Measurements from ENCODE around the gene CFAP61. TPM values are rescaled to one million over a fixed set of nuclear protein-coding genes. Genes with fewer than 3 reads are reported as not detected.

The CFAP61 gene
- total RNA-seq, 1 donor from 2014 or later = not detected

DNA sequence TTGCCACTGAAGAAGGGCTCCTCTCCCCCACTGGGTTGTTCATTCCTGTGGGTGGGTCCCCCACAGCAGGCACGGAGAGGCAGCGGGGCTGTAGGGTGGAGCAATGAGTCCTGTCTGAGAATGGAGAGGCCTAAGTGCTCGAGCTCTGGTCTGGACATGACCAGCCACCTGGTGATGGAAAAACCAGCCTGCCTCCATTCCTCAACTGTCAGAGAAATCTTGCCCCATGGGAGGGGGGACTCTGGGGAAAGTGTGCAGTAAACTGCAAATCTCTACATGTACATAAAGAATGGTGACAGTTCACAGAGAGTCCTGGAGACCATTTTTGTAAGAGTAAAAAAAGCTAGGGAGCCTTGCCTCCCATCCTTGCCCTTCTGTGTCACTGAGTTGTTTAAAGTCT lies 349.7 kb downstream of the CFAP61 start:
- no peak overlapping the region for H3K4me3 ChIP-seq (ENCODE audit: low read depth, low read length)
- DNase-seq (ENCODE audit: low read depth) = no peak
- TF ChIP-seq, protein P1, sequence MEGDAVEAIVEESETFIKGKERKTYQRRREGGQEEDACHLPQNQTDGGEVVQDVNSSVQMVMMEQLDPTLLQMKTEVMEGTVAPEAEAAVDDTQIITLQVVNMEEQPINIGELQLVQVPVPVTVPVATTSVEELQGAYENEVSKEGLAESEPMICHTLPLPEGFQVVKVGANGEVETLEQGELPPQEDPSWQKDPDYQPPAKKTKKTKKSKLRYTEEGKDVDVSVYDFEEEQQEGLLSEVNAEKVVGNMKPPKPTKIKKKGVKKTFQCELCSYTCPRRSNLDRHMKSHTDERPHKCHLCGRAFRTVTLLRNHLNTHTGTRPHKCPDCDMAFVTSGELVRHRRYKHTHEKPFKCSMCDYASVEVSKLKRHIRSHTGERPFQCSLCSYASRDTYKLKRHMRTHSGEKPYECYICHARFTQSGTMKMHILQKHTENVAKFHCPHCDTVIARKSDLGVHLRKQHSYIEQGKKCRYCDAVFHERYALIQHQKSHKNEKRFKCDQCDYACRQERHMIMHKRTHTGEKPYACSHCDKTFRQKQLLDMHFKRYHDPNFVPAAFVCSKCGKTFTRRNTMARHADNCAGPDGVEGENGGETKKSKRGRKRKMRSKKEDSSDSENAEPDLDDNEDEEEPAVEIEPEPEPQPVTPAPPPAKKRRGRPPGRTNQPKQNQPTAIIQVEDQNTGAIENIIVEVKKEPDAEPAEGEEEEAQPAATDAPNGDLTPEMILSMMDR (conservative IDR thresholded peaks at IDR 0.05; ENCODE audit: low read depth, low read length) = no peak

DNA sequence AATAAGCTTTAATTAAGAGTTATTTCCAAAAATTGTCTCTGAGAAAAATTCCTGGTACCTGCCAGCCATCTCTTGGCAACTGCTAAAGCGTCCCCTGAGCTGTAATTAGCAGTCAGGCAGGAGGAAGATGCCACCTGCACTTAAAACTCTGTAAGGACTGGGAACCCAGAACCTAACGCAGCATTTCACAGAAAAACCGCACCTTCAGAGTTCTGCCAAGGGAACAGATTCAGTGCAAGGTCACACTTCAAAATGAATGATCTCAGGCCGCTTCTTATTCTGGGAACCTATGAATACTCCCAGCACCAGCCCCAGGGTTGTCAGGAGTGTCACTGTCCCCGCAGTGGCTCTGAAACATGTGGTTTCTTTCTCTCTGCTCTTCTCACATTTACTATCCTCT lies 352.3 kb downstream of the CFAP61 start:
- TF ChIP-seq, protein P1 (conservative IDR thresholded peaks at IDR 0.05; ENCODE audit: low read depth, low read length) = no peak
- H3K4me3 ChIP-seq (ENCODE audit: low read depth, low read length) = no peak overlapping the region
- DNase-seq (ENCODE audit: low read depth) = no peak

DNA sequence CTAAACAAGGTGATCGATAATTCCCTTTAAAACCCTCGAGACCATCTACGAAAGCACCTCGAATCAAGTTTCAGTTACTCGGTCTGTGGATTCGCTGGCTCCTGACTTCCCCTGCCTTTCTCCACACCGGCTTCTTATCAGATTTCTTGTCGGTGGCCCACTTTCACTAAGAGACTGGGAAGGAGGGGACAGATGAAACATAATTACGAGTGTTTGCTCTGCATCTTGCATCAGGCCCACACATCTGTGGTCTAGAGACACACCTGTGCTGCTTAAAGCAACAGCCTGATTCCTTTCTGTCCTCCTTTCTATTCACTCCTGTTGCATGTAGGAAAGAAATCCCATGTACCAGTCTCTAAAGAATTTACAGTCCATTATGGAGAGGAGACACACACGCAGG lies 353.3 kb downstream of the CFAP61 start:
- no peak for DNase-seq (ENCODE audit: low read depth)
- no peak overlapping the region for H3K4me3 ChIP-seq (ENCODE audit: low read depth, low read length)
- TF ChIP-seq, protein P1 (conservative IDR thresholded peaks at IDR 0.05; ENCODE audit: low read depth, low read length) = no peak

DNA sequence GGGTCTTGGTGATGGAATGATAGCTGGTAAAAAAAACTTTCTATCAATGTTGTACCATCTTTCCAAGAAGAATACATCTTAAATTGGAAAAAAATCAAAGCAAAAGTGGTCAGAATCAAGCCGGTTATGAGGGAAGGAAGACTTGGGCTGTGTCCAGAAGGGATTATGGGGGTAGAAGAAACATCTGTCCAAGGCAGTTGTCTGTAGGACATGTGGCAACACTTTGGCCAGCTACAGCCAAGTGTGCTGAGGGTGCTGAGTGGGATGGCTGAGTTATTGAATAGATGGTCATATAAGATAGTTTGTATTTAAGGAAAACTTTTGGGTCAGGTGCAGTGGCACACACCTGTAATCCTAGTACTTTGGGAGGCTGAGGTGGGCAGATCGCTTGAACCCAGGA lies 354.0 kb downstream of the CFAP61 start:
- H3K4me3 ChIP-seq (ENCODE audit: low read depth, low read length) = no peak overlapping the region
- DNase-seq (ENCODE audit: low read depth) = no peak
- TF ChIP-seq, protein P1 (conservative IDR thresholded peaks at IDR 0.05; ENCODE audit: low read depth, low read length) = no peak

DNA sequence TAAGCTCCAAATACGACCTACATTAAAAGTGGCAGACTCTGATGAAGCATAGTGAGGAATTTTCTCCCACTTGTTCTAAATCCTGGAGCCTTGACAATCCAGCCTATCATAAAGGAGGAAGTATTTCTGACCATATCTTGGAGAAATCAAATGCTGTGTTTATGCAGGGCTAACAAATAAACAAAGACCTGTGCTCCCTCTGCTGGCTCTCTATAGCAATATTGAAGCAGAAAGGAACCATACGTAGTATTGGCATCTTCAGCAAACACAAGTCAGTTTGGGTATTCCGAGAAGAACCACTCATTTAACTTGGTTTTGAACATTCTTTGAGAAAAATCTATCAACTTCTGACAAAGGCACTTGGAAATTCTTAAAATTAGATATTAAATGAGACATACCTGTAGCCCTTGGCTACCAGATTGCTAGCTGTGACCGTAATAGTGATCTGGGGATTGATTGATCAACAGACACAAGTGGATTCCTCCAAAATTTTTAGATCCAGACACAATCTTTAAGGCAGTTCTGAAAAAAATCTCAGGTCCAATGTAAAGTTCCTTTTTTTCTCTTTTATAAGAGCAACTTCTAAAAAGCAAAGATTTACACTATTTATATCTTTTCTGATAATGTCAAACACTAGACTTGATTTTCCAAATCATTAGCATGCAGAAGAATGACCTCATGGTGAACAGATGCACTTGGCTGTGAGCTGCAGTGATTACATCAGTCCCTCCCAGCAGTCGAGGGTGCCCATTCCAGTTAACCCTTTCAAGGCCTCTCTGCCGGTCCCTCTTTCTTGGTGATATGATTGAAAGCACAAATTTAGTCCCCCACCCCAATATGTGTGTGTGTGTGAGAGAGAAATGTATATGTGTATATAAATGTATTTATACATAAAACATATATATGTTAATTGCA lies 355.8 kb downstream of the CFAP61 start:
- no peak overlapping the region for H3K4me3 ChIP-seq (ENCODE audit: low read depth, low read length)
- peak; percentile 7 for DNase-seq (ENCODE audit: low read depth)
- TF ChIP-seq, protein P1 (conservative IDR thresholded peaks at IDR 0.05; ENCODE audit: low read depth, low read length) = peak; percentile 29

DNA sequence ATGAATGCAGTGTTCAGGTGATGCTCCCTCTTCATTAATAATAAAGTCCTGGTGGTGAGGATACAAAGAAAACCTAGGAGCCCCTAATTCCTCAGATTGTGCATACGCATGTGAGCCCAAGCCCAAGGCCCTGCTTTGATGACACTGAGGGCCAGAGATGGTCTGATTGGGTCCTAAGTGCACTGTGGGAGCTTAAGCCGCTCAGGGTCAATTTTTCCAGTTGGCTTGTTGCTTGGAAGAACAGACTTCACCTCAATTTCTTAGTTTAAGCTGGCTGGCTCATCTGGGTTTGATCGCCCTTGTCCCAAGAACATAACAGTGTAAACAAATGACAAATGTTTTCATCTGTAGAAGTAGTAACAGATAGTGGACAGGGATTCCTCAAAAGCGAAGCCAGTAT lies 357.0 kb downstream of the CFAP61 start:
- no peak overlapping the region for H3K4me3 ChIP-seq (ENCODE audit: low read depth, low read length)
- DNase-seq (ENCODE audit: low read depth) = no peak
- TF ChIP-seq, protein P1 (conservative IDR thresholded peaks at IDR 0.05; ENCODE audit: low read depth, low read length) = no peak

Other genes with a start within 250 kb of the CFAP61 start
- gene NAA20, start 35.2 kb upstream of the CFAP61 start, total RNA-seq = 41.8 and 59.1 TPM in 2 replicates
- 15.8 and 18.7 TPM in 2 replicates for gene CRNKL1, start 66 bp upstream of the CFAP61 start, total RNA-seq

All from epithelial cell of proximal tubule (primary cell).